ENCODE data around the gene ITGA11.

The ITGA11 gene

DNA sequence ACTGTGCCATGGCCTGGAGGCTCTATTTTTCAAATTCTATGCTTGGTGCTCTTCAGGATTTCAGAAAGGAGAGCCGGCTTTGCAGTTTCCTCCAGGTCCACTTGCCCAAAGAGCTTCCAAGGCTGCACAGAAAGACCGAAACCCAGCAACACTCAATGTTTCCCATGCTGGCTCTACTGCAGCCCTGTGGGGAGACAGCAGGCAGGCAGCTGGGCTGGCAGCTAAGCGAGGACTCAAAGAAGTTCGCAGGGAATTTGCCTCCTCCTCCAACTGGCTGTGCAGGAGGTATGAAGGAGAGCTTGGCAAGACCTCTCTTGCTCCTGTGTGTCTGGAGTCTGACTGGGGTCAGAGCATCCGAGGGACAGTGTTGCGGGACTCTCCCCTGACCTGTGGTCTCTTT lies 17.4 kb upstream of the ITGA11 start:
- no peak for TF ChIP-seq CTCF (conservative IDR thresholded peaks at IDR 0.05; ENCODE audit: low read depth)
- no peak overlapping the region for H3K27ac ChIP-seq
- DNase-seq (ENCODE audit: low spot score): no peak
- POLR2A ChIA-PET (ENCODE audit: low non-redundant PET): no interaction called here
- CTCF ChIA-PET: no interaction called here

GRCh38 chr15:68447976-68448755 lies 16.2 kb upstream of the ITGA11 start:
- POLR2A ChIA-PET (ENCODE audit: low non-redundant PET): no interaction called here
- no peak for DNase-seq (ENCODE audit: low spot score)
- no peak overlapping the region for H3K27ac ChIP-seq
- TF ChIP-seq CTCF (conservative IDR thresholded peaks at IDR 0.05; ENCODE audit: low read depth): no peak
- CTCF ChIA-PET: interaction anchor here (0.6 kb wide), 4 partner anchors 12 to 775 kb away, joined by 3 to 4 read pairs (median 4); no protein-coding TSS in a partner anchor

DNA sequence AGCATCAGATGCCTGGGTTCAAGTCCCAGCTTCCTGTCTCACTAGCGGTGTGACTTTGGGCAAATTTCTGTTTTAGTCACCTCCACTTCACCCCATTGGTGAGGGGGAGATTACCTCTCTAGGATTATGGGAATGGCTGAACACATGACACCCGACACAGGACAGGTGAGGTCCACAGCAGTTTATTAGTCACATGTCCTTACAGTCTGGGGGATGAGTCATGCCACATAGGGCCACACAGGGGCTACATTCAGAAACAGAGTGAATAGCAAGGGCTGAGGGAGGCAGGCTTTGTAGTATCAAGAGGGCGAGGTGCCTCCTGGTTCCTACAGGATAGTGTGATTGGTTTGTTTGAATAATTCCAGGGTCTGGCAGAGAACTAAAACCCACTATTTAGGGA lies 15.2 kb upstream of the ITGA11 start:
- POLR2A ChIA-PET (ENCODE audit: low non-redundant PET): no interaction called here
- CTCF ChIA-PET: interaction anchor here (0.6 kb wide), 1 partner anchor 776 kb away, joined by 3 read pairs; no protein-coding TSS in a partner anchor
- no peak for TF ChIP-seq CTCF (conservative IDR thresholded peaks at IDR 0.05; ENCODE audit: low read depth)
- H3K27ac ChIP-seq: no peak overlapping the region
- no peak for DNase-seq (ENCODE audit: low spot score)

GRCh38 chr15:68445351-68445750 lies 13.4 kb upstream of the ITGA11 start:
- ChIA-PET POLR2A (ENCODE audit: low non-redundant PET) (no interaction called here), CTCF (no interaction called here)
- no peak for DNase-seq (ENCODE audit: low spot score)
- no peak for TF ChIP-seq CTCF (conservative IDR thresholded peaks at IDR 0.05; ENCODE audit: low read depth)
- no peak overlapping the region for H3K27ac ChIP-seq

- TF ChIP-seq CTCF (conservative IDR thresholded peaks at IDR 0.05; ENCODE audit: low read depth): no peak
- ChIA-PET POLR2A (ENCODE audit: low non-redundant PET) (no interaction called here), CTCF (interaction anchor here (0.7 kb wide), 2 partner anchors 14 to 138 kb away, joined by 3 to 4 read pairs; no protein-coding TSS in a partner anchor)
- no peak overlapping the region for H3K27ac ChIP-seq
- DNase-seq (ENCODE audit: low spot score): no peak
Measured at GRCh38 chr15:68444336-68444735, 12.4 kb upstream of the ITGA11 start.

DNA sequence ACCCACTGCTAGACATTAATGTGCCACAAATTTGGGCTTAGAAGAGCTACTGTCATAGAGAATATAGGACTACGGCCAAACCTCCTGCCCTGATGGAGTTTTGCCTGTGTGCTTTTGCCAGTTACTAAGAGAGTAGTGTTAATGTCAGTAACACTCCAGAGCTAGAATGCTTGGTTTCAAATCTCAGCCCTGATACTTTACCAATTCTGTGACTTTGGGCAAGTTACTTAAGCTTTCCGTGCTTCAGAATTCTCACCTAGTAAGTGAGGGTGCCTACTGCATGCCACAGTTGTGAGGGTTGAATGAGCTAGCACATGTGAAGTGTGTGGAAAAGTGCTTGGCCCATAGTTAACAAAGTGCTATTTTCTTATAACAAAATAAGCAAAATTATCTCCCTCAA lies 10.9 kb upstream of the ITGA11 start:
- no peak for DNase-seq (ENCODE audit: low spot score)
- no peak overlapping the region for H3K27ac ChIP-seq
- POLR2A ChIA-PET (ENCODE audit: low non-redundant PET): no interaction called here
- TF ChIP-seq CTCF (conservative IDR thresholded peaks at IDR 0.05; ENCODE audit: low read depth): no peak
- CTCF ChIA-PET: no interaction called here

Measured in RWPE1 (cell line).